ENCODE data around the gene RCAN2. TPM values are rescaled to one million over a fixed set of nuclear protein-coding genes. Genes with fewer than 3 reads are reported as not detected.

The RCAN2 gene
- total RNA-seq, 4 donors from 2014 or later = 28.7 to 79.1 (median 36.3) TPM

GRCh38 chr6:46440141-46440540 lies 51.1 kb downstream of the RCAN2 start:
- 18% methylated on average over 2 of the region's 2 CpGs for WGBS
- H3K27me3 ChIP-seq = no peaks in the 10 kb centered on the region
- no peak overlapping the region for H3K4me3 ChIP-seq
- intact Hi-C loops (cut with DNase I) = no loop called here
- no peak for DNase-seq (ENCODE audit: extremely low spot score)
- H3K4me1 ChIP-seq = peaks cover 23 to 50% (median 41%) of the 10 kb centered on the region in 4 donors
- no peaks in the 10 kb centered on the region for H3K36me3 ChIP-seq
- peak in 1 of 2 donors; percentile 28 for TF ChIP-seq POLR2AphosphoS5 (IDR thresholded peaks at IDR 0.05)
- no peak for TF ChIP-seq EP300 (IDR thresholded peaks at IDR 0.05)
- peak overlapping the region in 1 of 4 donors; percentile 12 for H3K27ac ChIP-seq (replicated peaks in 1 of 4)
- peaks cover 0 to 3% (median under 1%) of the 10 kb centered on the region in 4 donors for H3K9me3 ChIP-seq

- H3K27me3 ChIP-seq = no peaks in the 10 kb centered on the region
- no peak for DNase-seq (ENCODE audit: extremely low spot score)
- peak overlapping the region in 2 of 4 donors; percentile 15 to 34 for H3K27ac ChIP-seq (replicated peaks in 1 of 4)
- no peak overlapping the region for H3K4me3 ChIP-seq
- intact Hi-C loops (cut with DNase I) = no loop called here
- no peak for TF ChIP-seq POLR2AphosphoS5 (IDR thresholded peaks at IDR 0.05)
- TF ChIP-seq EP300 (IDR thresholded peaks at IDR 0.05) = no peak
- TF ChIP-seq POLR2A (IDR thresholded peaks at IDR 0.05; ENCODE audit: low read depth) = no peak
- TF ChIP-seq, protein P1, sequence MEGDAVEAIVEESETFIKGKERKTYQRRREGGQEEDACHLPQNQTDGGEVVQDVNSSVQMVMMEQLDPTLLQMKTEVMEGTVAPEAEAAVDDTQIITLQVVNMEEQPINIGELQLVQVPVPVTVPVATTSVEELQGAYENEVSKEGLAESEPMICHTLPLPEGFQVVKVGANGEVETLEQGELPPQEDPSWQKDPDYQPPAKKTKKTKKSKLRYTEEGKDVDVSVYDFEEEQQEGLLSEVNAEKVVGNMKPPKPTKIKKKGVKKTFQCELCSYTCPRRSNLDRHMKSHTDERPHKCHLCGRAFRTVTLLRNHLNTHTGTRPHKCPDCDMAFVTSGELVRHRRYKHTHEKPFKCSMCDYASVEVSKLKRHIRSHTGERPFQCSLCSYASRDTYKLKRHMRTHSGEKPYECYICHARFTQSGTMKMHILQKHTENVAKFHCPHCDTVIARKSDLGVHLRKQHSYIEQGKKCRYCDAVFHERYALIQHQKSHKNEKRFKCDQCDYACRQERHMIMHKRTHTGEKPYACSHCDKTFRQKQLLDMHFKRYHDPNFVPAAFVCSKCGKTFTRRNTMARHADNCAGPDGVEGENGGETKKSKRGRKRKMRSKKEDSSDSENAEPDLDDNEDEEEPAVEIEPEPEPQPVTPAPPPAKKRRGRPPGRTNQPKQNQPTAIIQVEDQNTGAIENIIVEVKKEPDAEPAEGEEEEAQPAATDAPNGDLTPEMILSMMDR (IDR thresholded peaks at IDR 0.05) = no peak
- no peaks in the 10 kb centered on the region for H3K36me3 ChIP-seq
- 94% methylated on average over 4 of the region's 4 CpGs for WGBS
- H3K9me3 ChIP-seq = no peaks in the 10 kb centered on the region
- H3K4me1 ChIP-seq = peaks cover 23 to 45% (median 41%) of the 10 kb centered on the region in 4 donors
These were observed 53.0 kb downstream of the RCAN2 start for GRCh38 chr6:46438245-46438644.

DNA sequence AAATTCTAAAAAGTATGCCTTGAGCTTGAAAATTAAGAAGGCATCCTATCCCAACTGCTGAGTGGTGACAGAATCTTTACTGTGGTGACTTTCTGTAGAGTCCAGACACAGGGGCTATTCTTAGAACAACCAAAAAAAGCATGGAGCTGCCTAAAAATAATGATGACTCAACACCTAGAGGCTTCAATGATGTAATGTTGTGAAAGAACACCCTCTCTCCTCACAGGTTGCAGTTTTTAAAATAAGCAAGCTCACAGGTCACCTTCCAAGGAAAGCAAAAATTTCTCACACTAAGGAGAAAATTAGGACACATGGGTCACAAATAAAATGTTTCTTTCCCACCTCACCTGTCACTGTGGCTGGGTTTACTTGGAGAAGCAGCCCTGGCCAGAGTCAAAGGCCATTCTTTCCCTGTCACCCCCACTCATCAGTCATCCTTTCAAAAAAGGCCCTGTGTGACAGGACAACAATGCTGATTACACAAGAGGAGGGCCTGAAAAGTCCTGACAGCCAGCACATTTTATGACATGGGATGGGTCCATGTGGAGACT lies 53.5 kb downstream of the RCAN2 start:
- Histone ChIP-seq H3K27ac (replicated peaks in 1 of 4) (peak overlapping the region in 2 of 4 donors; percentile 15 to 34), H3K4me1 (peaks cover 23 to 45% (median 41%) of the 10 kb centered on the region in 4 donors), H3K36me3 (no peaks in the 10 kb centered on the region), H3K27me3 (no peaks in the 10 kb centered on the region), H3K9me3 (no peaks in the 10 kb centered on the region), H3K4me3 (no peak overlapping the region)
- TF ChIP-seq POLR2AphosphoS5 (IDR thresholded peaks at IDR 0.05) (no peak), POLR2A (IDR thresholded peaks at IDR 0.05; ENCODE audit: low read depth) (no peak), EP300 (IDR thresholded peaks at IDR 0.05) (no peak)
- TF ChIP-seq, protein P1 (IDR thresholded peaks at IDR 0.05) = no peak
- DNase-seq (ENCODE audit: extremely low spot score) = no peak
- intact Hi-C loops (cut with DNase I) = no loop called here

GRCh38 chr6:46422619-46423018 lies 68.6 kb downstream of the RCAN2 start:
- no peak overlapping the region for H3K4me3 ChIP-seq
- no peak for DNase-seq (ENCODE audit: extremely low spot score)
- no peaks in the 10 kb centered on the region for H3K27me3 ChIP-seq
- H3K36me3 ChIP-seq = no peaks in the 10 kb centered on the region
- no peak overlapping the region for H3K27ac ChIP-seq (replicated peaks in 1 of 4)
- intact Hi-C loops (cut with DNase I) = no loop called here
- H3K9me3 ChIP-seq = no peaks in the 10 kb centered on the region
- H3K4me1 ChIP-seq = peaks cover 0 to 34% (median 10%) of the 10 kb centered on the region in 4 donors
- no peak for TF ChIP-seq EP300 (IDR thresholded peaks at IDR 0.05)

DNA sequence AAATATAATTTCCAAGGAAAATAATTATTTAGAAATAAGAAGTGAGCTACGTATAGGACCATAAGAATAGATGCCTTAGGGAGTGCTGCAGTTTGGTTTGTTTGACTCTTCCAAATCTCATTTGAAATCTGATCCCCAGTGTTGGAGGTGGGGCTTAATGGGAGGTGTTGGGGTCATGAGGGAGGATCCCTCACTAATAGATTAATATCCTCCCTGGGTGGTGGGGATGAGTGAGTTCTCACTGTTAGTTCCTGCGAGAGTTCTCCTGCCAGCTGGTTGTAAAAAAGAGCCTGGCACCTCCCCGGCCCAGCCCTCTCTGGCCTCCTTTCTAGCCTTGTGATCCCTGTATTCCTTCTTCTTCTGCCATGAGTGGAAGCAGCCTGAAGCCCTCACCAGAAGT lies 69.3 kb downstream of the RCAN2 start:
- no peak for DNase-seq (ENCODE audit: extremely low spot score)
- TF ChIP-seq, protein P1 (IDR thresholded peaks at IDR 0.05) = no peak
- TF ChIP-seq EP300 (IDR thresholded peaks at IDR 0.05) (no peak), POLR2A (IDR thresholded peaks at IDR 0.05; ENCODE audit: low read depth) (no peak), POLR2AphosphoS5 (IDR thresholded peaks at IDR 0.05) (no peak)
- no peaks in the 10 kb centered on the region for H3K9me3 ChIP-seq
- H3K4me3 ChIP-seq = no peak overlapping the region
- H3K36me3 ChIP-seq = no peaks in the 10 kb centered on the region
- intact Hi-C loops (cut with DNase I) = loop anchor here (2.0 kb wide), 2 partner anchors 67 to 205 kb away; no protein-coding TSS in a partner anchor
- no peak overlapping the region for H3K27ac ChIP-seq (replicated peaks in 1 of 4)
- H3K4me1 ChIP-seq = peaks cover 0 to 34% (median 10%) of the 10 kb centered on the region in 4 donors
- 88% methylated on average over 3 of the region's 3 CpGs for WGBS
- H3K27me3 ChIP-seq = no peaks in the 10 kb centered on the region

Measured in esophagus muscularis mucosa (tissue), 4 donors.